Adrenal gland (tissue), 12 donors: ENCODE measurements around the gene ADD1. TPM values are rescaled to one million over a fixed set of nuclear protein-coding genes. Genes with fewer than 3 reads are reported as not detected.
A peak's percentile ranks its signal among the peaks of the same experiment; 100 is the strongest.

Source experiments
- DNase-seq, 7 donors: peaks; one replicate each; pipeline ENCODE4 v3.0.0-alpha.2; 2019 to 2020
- H3K27ac ChIP-seq, 5 donors: fragments of 200-600 bp; sonication (generic) in 4 of 5; 1 replicate in 3 of 5; 2 replicates in 2 of 5; pipeline versions ENCODE4 v1.5.1 to v1.8.0; 2016 to 2020; ENCODE audit warnings: mild to moderate bottlenecking in 1 of 5
- H3K27me3 ChIP-seq: fragments of 200-600 bp; 2 replicates; pipeline ENCODE4 v1.8.0; 2021
- H3K36me3 ChIP-seq, 2 donors: fragments of 200-600 bp; replicated peaks in 1 of 2; 1 replicate in 1 of 2; 2 replicates in 1 of 2; pipeline versions ENCODE4 v1.5.1 to v1.8.0; 2018 to 2022
- H3K4me1 ChIP-seq, 2 donors: fragments of 200-600 bp; replicated peaks in 1 of 2; 1 replicate in 1 of 2; 2 replicates in 1 of 2; pipeline versions ENCODE4 v1.5.1 to v1.8.0; 2018 to 2021
- H3K4me3 ChIP-seq, 4 donors: fragments of 200-600 bp; sonication (generic) in 3 of 4; one replicate each; pipeline ENCODE4 v1.5.1; 2016 to 2018
- H3K9me3 ChIP-seq, 3 donors: fragments of 200-600 bp; sonication (generic) in 1 of 3; replicated peaks in 1 of 3; 1 replicate in 2 of 3; 2 replicates in 1 of 3; pipeline versions ENCODE4 v1.5.1 to v1.8.0; 2016 to 2021
- CTCF ChIP-seq, 6 experiments: fragments of 450-650 bp in 4 of 6; fragments of 200-600 bp in 2 of 6; sonication (generic) in 1 of 6; IDR thresholded peaks; 1 replicate in 5 of 6; 2 replicates in 1 of 6; pipeline versions ENCODE4 v1.5.1 to v1.8.0; 2016 to 2021; ENCODE audit warnings: antibody characterized with exemption in 6 of 6, mild to moderate bottlenecking in 2 of 6, moderate library complexity in 1 of 6
- POLR2A ChIP-seq, 2 donors: fragments of 450-650 bp; IDR thresholded peaks; one replicate each; pipeline ENCODE4 v1.6.1; 2017; ENCODE audit warnings: antibody characterized with exemption in 2 of 2, mild to moderate bottlenecking in 2 of 2, moderate library complexity in 1 of 2
- WGBS, 4 donors: extraction: QIAGEN DNeasy Blood & Tissue Kit in 2 of 4; methylation state at CpG; one replicate each; pipeline versions ENCODE4 v1.1.5 to v1.1.7; 2013 to 2017; 5-methylcytosine and 5-hydroxymethylcytosine counted together
- intact Hi-C, 2 donors: fragments of 100-400 bp; cut with DNase I; formaldehyde crosslinking; loops; one replicate each; pipeline versions ENCODE4 v1.14.1 to v1.15.0; 2022 to 2023
- polyA plus RNA-seq, 3 donors: library from polyadenylated mRNA; stranded (reverse); fragments of 200-250 nt in 2 of 3; fragments of 350-450 nt in 1 of 3; fragmentation: Illumina TruSeq in 1 of 3; extraction: RNeasy Lipid Tissue Mini Kit (QIAGEN cat#74804) in 1 of 3; gene quantifications; one replicate each; pipeline ENCODE4 v1.2.3, GENCODE V29; 2013 to 2014
- total RNA-seq, 9 donors: library from RNA; depleted of rRNA in 4 of 9; stranded (reverse); fragments of >200 nt in 4 of 9; fragments of 120-200 nt in 1 of 9; fragmentation: NEBNext Ultra II Directional in 1 of 9; extraction: Animal tissue kit (Norgen Biotek cat#: 25700) in 1 of 9; gene quantifications; one replicate each; pipeline versions ENCODE4 v1.1.0 to v1.2.4, GENCODE V29; 2013 to 2023
- donor health status: healthy with polysubstance abuse.
- donor health status: Bipolar disorder and iron deficiency.
- donor health status: DM: yes; HTN: yes; CAD: no.
- donor health status: DM: no; HTN: no; CAD: no.
- donor health status: DM: no; HTN: no; CAD: no.
- donor health status: DM: yes; HTN: yes; CAD: no.

ADD1 gene
- total and polyA plus RNA-seq, 12 donors: 134 to 468 (median 241) TPM

- peak in 6 of 7 donors; percentile 27 to 75 (median 52) for DNase-seq
- Histone ChIP-seq H3K27ac (peak overlapping the region in 1 of 5 donors; percentile 41), H3K9me3 (no peaks in the 10 kb centered on the region), H3K27me3 (no peaks in the 10 kb centered on the region), H3K36me3 (peaks cover 0 to 68% of the 10 kb centered on the region in 2 donors), H3K4me1 (peaks cover 12 to 30% of the 10 kb centered on the region in 2 donors), H3K4me3 (no peak overlapping the region)
- intact Hi-C loops: loop anchor here (10.0 kb wide), 2 partner anchors 95 to 175 kb away; partner anchors contain the start of gene ADD1 (in 2 of the 2)
- TF ChIP-seq POLR2A (IDR thresholded peaks at IDR 0.05): no peak
- no peak for TF ChIP-seq CTCF (IDR thresholded peaks at IDR 0.05)
- WGBS, 4 donors: 78 to 84% (median 79%) methylated on average over 14 to 30 of the region's 30 CpGs
Measured at GRCh38 chr4:2939383-2940243, 96.0 kb downstream of the ADD1 start.

- intact Hi-C loops: no loop called here
- peak in 4 of 7 donors; percentile 11 to 54 (median 22) for DNase-seq
- Histone ChIP-seq H3K27me3 (no peaks in the 10 kb centered on the region), H3K36me3 (peaks cover 0 to 77% of the 10 kb centered on the region in 2 donors), H3K4me3 (no peak overlapping the region), H3K4me1 (peaks cover 8 to 25% of the 10 kb centered on the region in 2 donors), H3K27ac (peak overlapping the region in 1 of 5 donors; percentile 41), H3K9me3 (no peaks in the 10 kb centered on the region)
- 91 to 95% (median 94%) methylated on average over 24 to 29 of the region's 29 CpGs for WGBS, 4 donors
- TF ChIP-seq POLR2A (IDR thresholded peaks at IDR 0.05): no peak
- TF ChIP-seq CTCF (IDR thresholded peaks at IDR 0.05): no peak
Measured at GRCh38 chr4:2940267-2941137, 96.9 kb downstream of the ADD1 start.

- H3K4me1 ChIP-seq: peaks cover 4 to 16% of the 10 kb centered on the region in 2 donors
- no peak for TF ChIP-seq CTCF (IDR thresholded peaks at IDR 0.05)
- no peak for TF ChIP-seq POLR2A (IDR thresholded peaks at IDR 0.05)
- WGBS, 4 donors: 89 to 96% (median 93%) methylated on average over 17 to 24 of the region's 24 CpGs
- peaks cover 0 to 83% of the 10 kb centered on the region in 2 donors for H3K36me3 ChIP-seq
- intact Hi-C loops: no loop called here
- H3K4me3 ChIP-seq: no peak overlapping the region
- H3K27ac ChIP-seq: no peak overlapping the region
- H3K9me3 ChIP-seq: no peaks in the 10 kb centered on the region
- H3K27me3 ChIP-seq: no peaks in the 10 kb centered on the region
- peak in 5 of 7 donors; percentile 10 to 51 (median 15) for DNase-seq
Measured at GRCh38 chr4:2941138-2942036, 97.7 kb downstream of the ADD1 start.
